Measurements from ENCODE around the gene THADA. TPM values are rescaled to one million over a fixed set of nuclear protein-coding genes. Genes with fewer than 3 reads are reported as not detected.

THADA gene
- total RNA-seq, 1 experiment from 2014 or later = 20.1 TPM

DNA sequence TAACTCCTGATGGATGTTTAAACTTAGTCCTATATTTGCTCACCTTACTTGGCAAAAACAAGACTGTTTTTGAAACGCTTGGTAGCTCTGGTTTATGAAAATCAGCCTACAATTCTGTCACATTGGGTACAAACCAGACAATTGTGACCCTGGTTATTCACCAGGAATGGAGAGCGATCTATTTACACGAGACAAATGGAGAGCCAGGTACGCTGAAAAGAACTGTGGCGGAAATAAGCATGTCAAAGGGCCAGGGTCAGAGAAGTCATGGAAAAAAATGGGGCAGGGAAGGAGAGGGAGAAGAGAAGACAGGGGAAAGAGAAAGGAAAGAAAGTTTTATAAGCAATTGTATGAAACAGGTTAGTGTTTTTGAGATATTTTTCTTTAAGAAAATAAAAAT, 250.0 kb downstream of the THADA start:
- peak overlapping the region; percentile 8 for H3K4me2 ChIP-seq (ENCODE audit: insufficient read depth, insufficient read length, low read length)
- H4K8ac ChIP-seq (replicated peaks; ENCODE audit: insufficient read length, low read depth, low read length) = no peak overlapping the region
- no peaks in the 10 kb centered on the region for H3K79me1 ChIP-seq (ENCODE audit: insufficient read depth, low read depth, low read length, poor library complexity, severe bottlenecking)
- no peak overlapping the region for H3K23ac ChIP-seq (ENCODE audit: insufficient read length, low read depth, low read length)
- no peak overlapping the region for H3K4ac ChIP-seq (ENCODE audit: low read depth, low read length)
- no peak overlapping the region for H2AK5ac ChIP-seq (ENCODE audit: insufficient read length, low read length)
- no peak for DNase-seq
- H3K14ac ChIP-seq (ENCODE audit: insufficient read depth, low read length) = no peak overlapping the region
- no peak overlapping the region for H3T11ph ChIP-seq (ENCODE audit: low read length)
- no CpG with 5 or more reads among the region's 5 CpGs for WGBS (ENCODE audit: extremely low coverage, insufficient read length, low lambda C conversion rate)
- H3K4me1 ChIP-seq (ENCODE audit: insufficient read depth, low read length) = peaks cover 13% of the 10 kb centered on the region; the same call in 1 of the 2 replicates
- TF ChIP-seq, protein P1, sequence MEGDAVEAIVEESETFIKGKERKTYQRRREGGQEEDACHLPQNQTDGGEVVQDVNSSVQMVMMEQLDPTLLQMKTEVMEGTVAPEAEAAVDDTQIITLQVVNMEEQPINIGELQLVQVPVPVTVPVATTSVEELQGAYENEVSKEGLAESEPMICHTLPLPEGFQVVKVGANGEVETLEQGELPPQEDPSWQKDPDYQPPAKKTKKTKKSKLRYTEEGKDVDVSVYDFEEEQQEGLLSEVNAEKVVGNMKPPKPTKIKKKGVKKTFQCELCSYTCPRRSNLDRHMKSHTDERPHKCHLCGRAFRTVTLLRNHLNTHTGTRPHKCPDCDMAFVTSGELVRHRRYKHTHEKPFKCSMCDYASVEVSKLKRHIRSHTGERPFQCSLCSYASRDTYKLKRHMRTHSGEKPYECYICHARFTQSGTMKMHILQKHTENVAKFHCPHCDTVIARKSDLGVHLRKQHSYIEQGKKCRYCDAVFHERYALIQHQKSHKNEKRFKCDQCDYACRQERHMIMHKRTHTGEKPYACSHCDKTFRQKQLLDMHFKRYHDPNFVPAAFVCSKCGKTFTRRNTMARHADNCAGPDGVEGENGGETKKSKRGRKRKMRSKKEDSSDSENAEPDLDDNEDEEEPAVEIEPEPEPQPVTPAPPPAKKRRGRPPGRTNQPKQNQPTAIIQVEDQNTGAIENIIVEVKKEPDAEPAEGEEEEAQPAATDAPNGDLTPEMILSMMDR (conservative IDR thresholded peaks at IDR 0.05) = no peak
- no peak overlapping the region for H3K9ac ChIP-seq (ENCODE audit: extremely low read depth, insufficient read length, low read length)
- no peak overlapping the region for H2BK15ac ChIP-seq (ENCODE audit: low read depth, low read length)
- Mint-ChIP-seq H3K9me3 (no peaks in the 10 kb centered on the region), H3K4me3 (no peak overlapping the region; a peak in 1 of 5 replicates), H3K27me3 (ENCODE audit: low read depth) (no peaks in the 10 kb centered on the region), H3K36me3 (ENCODE audit: insufficient read depth in 1 of 3, low read depth in 3 of 3) (peaks cover 0 to 7% (median 2%) of the 10 kb centered on the region in 3 experiments; a peak in 2 of 7 replicates), H3K4me1 (peaks cover 33 to 46% of the 10 kb centered on the region in 2 experiments), H3K27ac (peak overlapping the region in 2 of 3 experiments; percentile 76 to 87; a peak in 5 of 7 replicates)
- H2BK20ac ChIP-seq (ENCODE audit: low read depth, low read length, poor library complexity, severe bottlenecking) = no peak overlapping the region
- H2AFZ ChIP-seq (ENCODE audit: low read length) = no peak overlapping the region
- no peak overlapping the region for H4K91ac ChIP-seq (ENCODE audit: insufficient read length, low read depth, low read length)
- H3K56ac ChIP-seq (ENCODE audit: insufficient read length, low read depth, low read length) = no peak overlapping the region
- H2BK120ac ChIP-seq (ENCODE audit: low read depth, low read length, poor library complexity, severe bottlenecking) = no peak overlapping the region
- H3K18ac ChIP-seq (ENCODE audit: insufficient read length, low read depth, low read length) = no peak overlapping the region
- no peak overlapping the region for H4K5ac ChIP-seq (ENCODE audit: insufficient read length, low read depth, low read length)
- no peak overlapping the region for H2BK12ac ChIP-seq (ENCODE audit: insufficient read length, low read depth, low read length)
- no peaks in the 10 kb centered on the region for H3K27me3 ChIP-seq (ENCODE audit: insufficient read depth, low read length)
- H3K9me3 ChIP-seq (ENCODE audit: control insufficient read depth, low read depth, low read length) = no peaks in the 10 kb centered on the region
- no peaks in the 10 kb centered on the region for H3K79me2 ChIP-seq (ENCODE audit: insufficient read depth, low read length)
- no peak overlapping the region for H3K27ac ChIP-seq (ENCODE audit: insufficient read length, low read depth, low read length)
- H4K20me1 ChIP-seq (ENCODE audit: control insufficient read depth, insufficient read depth, insufficient read length) = no peaks in the 10 kb centered on the region
- H3K23me2 ChIP-seq (ENCODE audit: insufficient read length, low read depth, low read length, poor library complexity, severe bottlenecking) = no peaks in the 10 kb centered on the region
- no peak overlapping the region for H2BK5ac ChIP-seq (ENCODE audit: insufficient read length, low read length)

Data from H9 (cell line).